Urinary bladder (tissue), 4 donors: ENCODE measurements around the gene NDUFC1. TPM values are rescaled to one million over a fixed set of nuclear protein-coding genes. Genes with fewer than 3 reads are reported as not detected.
"Not testable (repeated sequence)": the region's sequence is repeated elsewhere in the genome, so short reads cannot be mapped to it uniquely, and the experiment has no call there.

Source experiments
- DNase-seq: peaks from one replicate; pipeline ENCODE4 v3.0.0-alpha.2; 2015; ENCODE audit errors: extremely low spot score
- H3K27ac ChIP-seq: one replicate; pipeline ENCODE4 v1.5.1; 2013; ENCODE audit warnings: low read depth, mild to moderate bottlenecking, moderate library complexity
- H3K36me3 ChIP-seq: one replicate; pipeline ENCODE4 v1.6.1; 2013; ENCODE audit warnings: mild to moderate bottlenecking, moderate library complexity; ENCODE audit not compliant: insufficient read depth
- H3K4me1 ChIP-seq: one replicate; pipeline ENCODE4 v1.6.1; 2013; ENCODE audit warnings: mild to moderate bottlenecking, moderate library complexity; ENCODE audit not compliant: insufficient read depth
- H3K4me3 ChIP-seq: one replicate; pipeline ENCODE4 v1.5.1; 2013; ENCODE audit warnings: low read depth, low read length
- WGBS: extraction: QIAGEN DNeasy Blood & Tissue Kit; methylation state at CpG from one replicate; pipeline ENCODE4 v1.1.7; 2013; 5-methylcytosine and 5-hydroxymethylcytosine counted together
- polyA plus RNA-seq: library from polyadenylated mRNA; stranded (reverse); fragments of 200-250 nt; gene quantifications from one replicate; pipeline ENCODE4 v1.2.3, GENCODE V29; 2013
- total RNA-seq: library from RNA; depleted of rRNA; stranded (reverse); fragments of >200 nt; gene quantifications from one replicate; pipeline ENCODE4 v1.2.3, GENCODE V29; 2014
- donor health status: healthy with polysubstance abuse.
- donor health status: healthy.

NDUFC1 gene
- total and polyA plus RNA-seq, 2 donors = 43.6 to 74.7 TPM

DNA sequence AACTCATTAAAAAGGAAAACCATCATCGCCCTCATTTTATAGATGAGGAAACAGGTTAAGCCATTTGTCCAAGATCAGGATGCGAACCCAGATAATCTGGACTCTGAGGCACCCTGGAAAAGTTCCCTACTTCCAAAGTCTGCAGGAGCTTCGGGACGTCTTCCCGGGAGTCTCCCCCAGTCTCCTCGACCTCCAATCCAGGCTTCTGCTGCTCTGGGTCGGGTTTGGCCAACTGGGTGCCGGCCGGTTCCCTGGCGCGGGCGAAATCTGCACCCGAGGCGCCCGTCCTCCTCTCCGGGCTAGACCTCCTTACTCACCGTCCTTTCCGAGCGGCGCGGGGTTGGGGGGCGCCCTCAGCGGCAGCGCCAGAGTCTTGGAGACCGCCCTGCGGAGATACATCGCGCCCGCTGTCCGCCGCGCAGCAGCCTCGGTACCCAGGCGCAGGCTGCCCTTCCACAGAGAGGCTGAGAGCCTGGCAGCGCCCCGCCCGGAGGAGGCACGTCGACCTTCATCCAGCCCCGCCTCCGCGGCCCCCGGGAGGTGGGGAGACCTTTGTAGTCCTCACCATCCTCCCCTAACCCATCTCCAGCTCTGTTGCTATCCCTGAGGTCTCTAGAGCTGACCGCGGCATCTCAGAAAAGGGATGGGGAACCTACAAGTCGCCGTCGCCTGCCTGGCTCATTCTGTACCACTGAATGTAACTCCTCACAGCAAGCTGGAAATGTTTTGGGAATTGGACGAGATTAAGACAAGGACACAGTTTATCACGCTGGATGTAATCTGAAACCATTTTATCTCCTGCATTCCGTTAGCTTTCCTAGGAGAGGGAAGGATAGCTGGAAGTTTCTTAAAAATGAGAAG is 22.3 kb downstream of the NDUFC1 start, which contains the start of gene MGARP:
Gene MGARP (minus strand): TSS at position 466 of the 861 bp plus-strand sequence. CDS start 67 bp downstream, at position 399.
- Histone ChIP-seq H3K4me3 (peak within 1 kb of the TSS; percentile 30), H3K36me3 (no peaks in the 10 kb centered on the region), H3K4me1 (no peaks in the 10 kb centered on the region), H3K27ac (no peak within 1 kb of the TSS)
- DNase-seq = no peak
- 5% methylated on average over 51 of the region's 51 CpGs for WGBS

DNA sequence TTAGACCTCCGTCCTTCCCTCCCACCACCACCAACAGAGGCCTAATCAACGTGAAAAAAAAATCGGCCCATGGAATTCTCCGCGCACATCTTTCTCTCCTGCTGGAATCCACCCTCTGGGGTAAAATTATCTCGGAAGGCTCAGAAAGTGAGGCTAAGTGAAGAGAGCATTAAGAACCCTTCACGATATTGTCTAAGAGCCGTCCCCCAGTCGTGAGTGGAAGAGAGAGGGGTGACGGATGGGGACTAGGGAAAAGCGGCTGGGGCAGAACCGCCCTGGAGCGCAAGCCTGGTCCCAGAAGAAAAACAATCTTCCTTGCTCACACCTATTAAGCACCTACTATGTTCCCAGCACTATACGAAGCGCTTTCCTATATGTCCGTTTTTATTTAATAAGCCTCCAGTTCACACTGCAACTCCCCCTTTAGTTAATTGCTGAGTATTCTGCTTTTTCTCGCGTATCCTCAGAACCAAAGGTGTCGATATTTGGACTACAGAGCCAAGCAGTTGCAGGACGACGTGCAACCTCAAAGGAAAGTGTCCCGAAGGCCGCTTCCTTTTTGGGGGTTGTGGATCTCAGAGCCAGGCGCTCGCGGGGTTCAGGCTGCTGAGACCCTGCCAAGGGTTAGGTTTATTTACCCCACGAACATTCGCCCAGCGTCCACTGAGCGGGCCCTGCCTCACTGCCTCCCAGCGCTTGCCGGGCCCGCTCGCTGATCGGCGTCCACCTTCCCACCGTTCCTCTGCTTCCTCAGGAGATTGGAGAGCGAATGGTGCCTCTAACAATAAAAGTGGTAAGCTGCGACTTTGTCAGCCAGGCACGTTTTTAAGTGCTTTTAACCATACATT is 23.1 kb downstream of the NDUFC1 start:
- Histone ChIP-seq H3K4me1 (no peaks in the 10 kb centered on the region), H3K36me3 (no peaks in the 10 kb centered on the region), H3K4me3 (peak overlapping the region; percentile 30), H3K27ac (no peak overlapping the region)
- WGBS = 27% methylated on average over 40 of the region's 40 CpGs
- DNase-seq = no peak

DNA sequence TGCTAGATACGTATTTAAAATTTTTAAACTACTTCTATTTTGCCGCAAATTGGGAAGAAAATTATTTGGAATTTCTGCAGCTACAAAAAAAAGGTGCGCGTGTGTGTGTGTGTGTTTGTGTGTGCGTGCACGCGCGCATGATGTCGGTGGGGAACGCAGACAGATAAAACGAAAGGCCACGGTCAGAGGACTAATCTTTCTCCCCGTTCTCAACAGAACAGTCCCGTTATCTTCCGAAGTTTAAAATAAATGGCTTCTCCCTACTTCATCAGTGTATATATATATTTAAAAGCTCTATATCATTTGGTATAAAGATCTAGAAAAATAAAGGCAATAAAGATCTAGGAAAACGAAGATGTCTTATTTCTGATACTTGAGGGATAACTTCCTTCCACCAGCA is 23.8 kb downstream of the NDUFC1 start:
- 71% methylated on average over 16 of the region's 16 CpGs for WGBS
- DNase-seq = no peak
- no peak overlapping the region for H3K27ac ChIP-seq
- no peaks in the 10 kb centered on the region for H3K36me3 ChIP-seq
- H3K4me3 ChIP-seq = no peak overlapping the region
- H3K4me1 ChIP-seq = no peaks in the 10 kb centered on the region

DNA sequence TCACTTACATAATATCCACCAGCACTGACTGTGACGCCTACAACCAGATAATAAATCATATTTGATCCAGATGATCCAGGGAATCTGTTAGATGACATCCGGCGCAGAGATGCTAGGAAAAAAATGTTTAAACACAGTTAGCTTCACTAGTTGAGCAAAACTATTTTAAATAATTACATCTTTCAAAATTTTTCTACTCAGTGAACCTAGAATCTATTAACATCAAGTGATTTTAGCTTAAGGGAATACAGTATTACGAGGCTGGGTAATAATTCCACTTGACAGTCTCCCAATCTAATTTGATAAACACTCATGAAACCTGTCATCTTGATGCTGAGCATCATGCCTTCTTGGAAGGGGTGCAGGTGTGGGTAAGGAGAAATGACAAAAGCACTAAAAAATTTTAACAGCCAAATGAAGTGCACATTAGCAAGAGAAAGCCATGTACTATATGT is 27.0 kb downstream of the NDUFC1 start:
- 81% methylated on average over 4 of the region's 4 CpGs for WGBS
- H3K4me3 ChIP-seq = no peak overlapping the region
- no peak for DNase-seq
- no peaks in the 10 kb centered on the region for H3K4me1 ChIP-seq
- no peaks in the 10 kb centered on the region for H3K36me3 ChIP-seq
- H3K27ac ChIP-seq = no peak overlapping the region

DNA sequence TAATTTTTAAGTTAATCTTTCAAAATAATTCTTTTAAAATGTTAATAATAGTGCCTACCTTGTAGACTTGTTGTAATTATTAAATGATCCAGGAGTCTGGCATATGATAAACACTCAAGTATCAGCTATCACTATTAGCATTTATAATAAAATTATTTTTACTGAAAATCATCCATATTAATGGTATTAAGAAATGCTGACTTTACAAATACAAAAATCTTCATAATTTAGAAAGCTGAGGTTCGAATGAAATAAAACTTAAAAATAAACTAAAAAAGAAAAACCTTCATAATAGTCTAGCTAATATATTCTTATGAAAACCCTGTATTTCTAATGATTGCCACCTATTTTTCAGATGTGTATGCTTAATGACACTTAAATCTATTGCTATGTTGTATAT is 27.5 kb downstream of the NDUFC1 start:
- WGBS = 97% methylated on average over 1 of the region's 1 CpG
- Histone ChIP-seq H3K27ac (no peak overlapping the region), H3K4me3 (no peak overlapping the region), H3K36me3 (no peaks in the 10 kb centered on the region), H3K4me1 (no peaks in the 10 kb centered on the region)
- no peak for DNase-seq

DNA sequence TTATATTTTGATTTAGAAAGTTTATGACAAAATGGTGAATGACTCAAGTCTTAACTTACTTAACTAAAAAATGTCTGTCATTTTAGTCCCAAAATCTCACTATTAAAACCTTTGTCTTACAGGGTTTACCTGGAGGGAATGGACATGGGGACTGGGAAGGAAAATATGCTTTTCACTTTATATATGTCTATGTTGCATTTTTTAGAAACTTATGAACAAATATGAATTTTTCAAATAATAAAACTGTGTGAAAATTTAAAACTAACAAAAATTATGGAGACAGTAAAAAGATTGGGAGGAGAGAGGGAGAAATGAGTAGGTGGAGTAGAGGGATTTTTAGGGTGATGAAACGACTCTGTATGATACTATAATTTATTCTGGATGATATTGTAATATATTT is 28.4 kb downstream of the NDUFC1 start:
- DNase-seq = no peak
- H3K4me1 ChIP-seq = no peaks in the 10 kb centered on the region
- no peaks in the 10 kb centered on the region for H3K36me3 ChIP-seq
- H3K27ac ChIP-seq = no peak overlapping the region
- H3K4me3 ChIP-seq = no peak overlapping the region
- WGBS = 93% methylated on average over 1 of the region's 1 CpG

DNA sequence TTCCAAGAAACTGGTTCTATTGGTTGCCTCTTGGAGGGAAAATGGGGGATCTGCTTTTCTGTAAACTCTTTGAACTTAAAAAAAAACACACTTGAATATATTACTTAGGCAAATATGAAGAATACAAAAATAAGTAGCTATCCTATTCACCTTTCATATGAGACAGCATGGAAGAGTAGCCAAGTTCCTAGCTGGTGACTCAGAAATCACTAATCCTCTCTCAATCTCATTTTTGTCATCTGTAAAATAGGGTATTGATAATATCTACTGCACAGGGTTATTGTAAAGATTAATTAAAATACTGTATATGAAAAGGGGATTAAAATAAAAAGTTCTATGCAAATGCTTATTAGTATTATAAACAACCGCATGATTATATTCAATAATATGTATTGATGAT is 35.0 kb downstream of the NDUFC1 start:
- H3K4me1 ChIP-seq = no peaks in the 10 kb centered on the region
- 100% methylated on average over 1 of the region's 1 CpG for WGBS
- H3K27ac ChIP-seq = no peak overlapping the region
- H3K4me3 ChIP-seq = no peak overlapping the region
- H3K36me3 ChIP-seq = no peaks in the 10 kb centered on the region
- no peak for DNase-seq

DNA sequence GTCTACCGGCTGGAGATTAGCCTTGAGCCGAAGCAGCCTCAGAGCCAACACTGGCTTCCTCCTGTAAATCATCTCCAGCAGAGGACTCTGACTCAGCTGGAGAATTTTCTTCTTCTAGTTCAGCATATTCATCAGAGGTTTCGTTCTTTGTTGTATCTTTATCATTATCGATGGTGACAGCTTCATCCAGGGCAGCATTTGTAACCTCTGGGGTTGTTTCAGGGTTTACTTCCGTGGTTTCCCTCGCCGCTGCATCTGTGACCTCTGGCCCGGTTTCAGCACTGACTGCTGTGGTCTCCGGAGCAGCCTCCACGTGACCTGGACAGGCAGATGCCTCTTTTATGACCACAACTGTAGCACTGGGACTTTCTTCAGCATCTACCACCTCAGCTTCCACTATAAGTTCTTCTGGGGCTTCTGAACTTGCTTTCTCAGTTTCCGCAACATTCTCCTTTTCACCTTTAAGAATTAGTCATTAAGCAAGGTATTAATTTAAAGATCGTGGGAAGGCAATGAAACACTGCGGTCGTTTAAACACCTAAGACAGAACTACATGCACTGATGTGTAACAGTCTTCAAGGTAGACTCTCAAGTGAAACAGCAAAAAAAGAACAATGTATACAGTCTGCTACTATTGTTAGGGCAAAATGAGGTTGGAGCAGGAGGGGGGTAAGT is 35.6 kb downstream of the NDUFC1 start:
- WGBS = 15% methylated on average over 14 of the region's 14 CpGs
- DNase-seq = no peak

DNA sequence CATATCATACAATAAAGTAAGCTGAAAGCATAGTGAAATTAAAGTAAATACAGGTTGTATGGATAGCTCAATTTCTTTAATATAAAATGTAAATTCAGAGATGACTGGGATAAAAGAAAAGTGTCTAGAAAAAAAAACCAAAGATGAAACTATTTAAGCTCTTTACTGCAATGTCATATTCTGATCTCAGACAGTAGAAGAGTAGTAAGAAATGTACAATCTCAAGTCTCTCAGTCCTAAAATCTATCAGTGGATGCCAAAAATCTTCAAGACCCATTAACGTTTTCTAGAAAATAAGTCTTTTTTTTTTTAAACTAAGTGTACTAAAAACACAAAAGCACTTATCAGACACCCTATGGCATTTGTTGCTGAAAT is 36.1 kb downstream of the NDUFC1 start:
- 4% methylated on average over 1 of the region's 1 CpG for WGBS
- no peaks in the 10 kb centered on the region for H3K4me1 ChIP-seq
- no peak overlapping the region for H3K4me3 ChIP-seq
- no peak for DNase-seq
- H3K27ac ChIP-seq = no peak overlapping the region
- H3K36me3 ChIP-seq = no peaks in the 10 kb centered on the region

More for the DNA sequence above, 35.6 kb downstream of the NDUFC1 start:
- H3K27ac ChIP-seq = no peak overlapping the region
- no peak overlapping the region for H3K4me3 ChIP-seq
- no peaks in the 10 kb centered on the region for H3K4me1 ChIP-seq
- H3K36me3 ChIP-seq = no peaks in the 10 kb centered on the region

DNA sequence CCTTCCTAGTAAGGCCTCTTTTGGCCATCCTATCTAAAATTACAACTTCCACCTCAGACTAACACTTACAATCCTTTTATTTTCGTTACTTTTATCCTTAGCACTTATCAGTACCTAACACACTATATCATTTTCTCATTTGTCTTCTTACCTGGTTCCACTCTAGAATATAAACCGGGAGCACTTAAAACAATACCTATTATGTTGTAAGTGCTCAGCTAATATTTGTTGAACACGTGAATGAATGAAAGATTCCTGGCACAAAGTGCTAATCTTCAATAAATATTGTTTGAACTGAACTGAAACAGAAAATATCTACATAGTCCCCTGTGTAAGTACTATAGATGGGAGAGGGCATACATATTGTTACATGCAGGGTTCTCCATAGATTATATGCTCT is 36.6 kb downstream of the NDUFC1 start:
- no peaks in the 10 kb centered on the region for H3K4me1 ChIP-seq
- no peak overlapping the region for H3K4me3 ChIP-seq
- no peak for DNase-seq
- no peaks in the 10 kb centered on the region for H3K36me3 ChIP-seq
- no peak overlapping the region for H3K27ac ChIP-seq
- WGBS = 64% methylated on average over 3 of the region's 3 CpGs

DNA sequence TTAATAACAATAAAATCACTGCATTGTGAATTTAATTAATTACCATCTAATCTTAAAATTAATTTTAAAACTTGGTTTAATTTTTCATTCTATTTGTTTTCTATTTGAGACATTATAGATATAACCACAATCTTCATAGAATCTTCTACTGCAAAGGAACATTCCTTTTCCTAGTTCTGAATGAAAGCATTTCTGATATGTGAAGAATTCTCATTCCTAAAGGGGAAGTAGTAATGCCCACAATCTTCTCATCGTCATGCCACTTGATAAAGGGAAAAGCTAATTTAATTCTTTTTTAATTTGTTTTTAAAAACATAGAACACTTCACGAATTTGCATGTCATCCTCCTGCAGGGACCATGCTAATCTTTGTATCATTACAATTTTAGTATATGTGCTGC is 45.9 kb downstream of the NDUFC1 start:
- no peak for DNase-seq
- 36% methylated on average over 2 of the region's 2 CpGs for WGBS
- Histone ChIP-seq H3K36me3 (no peaks in the 10 kb centered on the region), H3K27ac (no peak overlapping the region), H3K4me3 (no peak overlapping the region), H3K4me1 (no peaks in the 10 kb centered on the region)

DNA sequence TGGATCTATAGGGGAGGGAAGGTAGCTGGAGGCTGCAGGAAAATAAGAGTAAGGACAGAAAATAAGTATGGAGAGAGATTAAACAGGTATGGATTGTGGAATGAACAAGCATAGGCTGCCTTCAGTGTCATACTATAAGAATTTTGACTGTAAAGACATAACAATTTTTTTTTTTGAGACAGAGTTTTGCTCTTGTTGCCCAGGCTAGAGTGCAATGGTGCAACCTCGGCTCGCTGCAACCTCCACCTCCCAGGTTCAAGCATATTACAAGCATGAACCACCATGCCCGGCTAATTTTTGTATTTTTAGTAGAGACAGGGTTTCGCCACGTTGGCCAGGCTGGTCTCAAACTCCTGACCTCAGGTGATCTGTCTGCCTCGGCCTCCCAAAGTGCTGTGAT is 46.7 kb downstream of the NDUFC1 start:
- H3K4me1 ChIP-seq, H3K27ac ChIP-seq, DNase-seq, H3K4me3 ChIP-seq, H3K36me3 ChIP-seq: not testable (repeated sequence)
- 95% methylated on average over 6 of the region's 6 CpGs for WGBS

DNA sequence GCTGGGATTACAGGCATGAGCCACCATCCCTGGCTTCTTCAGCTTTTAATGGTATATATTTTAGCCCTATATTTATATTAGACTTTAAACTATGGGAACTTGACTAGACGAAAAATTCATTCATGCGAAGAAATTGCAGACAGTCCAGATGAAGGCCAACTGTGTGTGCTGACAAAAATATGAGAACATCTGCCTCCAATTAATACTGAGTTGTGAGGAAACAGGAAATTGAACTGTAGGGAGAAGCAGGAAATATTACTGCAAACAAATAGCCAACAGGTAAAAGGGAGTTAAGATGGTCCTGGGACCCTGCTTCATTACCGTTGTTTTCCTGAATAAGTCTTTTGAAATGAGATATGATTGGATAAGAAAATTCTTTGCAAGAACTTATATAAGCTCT is 48.6 kb downstream of the NDUFC1 start:
- H3K36me3 ChIP-seq = no peaks in the 10 kb centered on the region
- no peak overlapping the region for H3K27ac ChIP-seq
- no peak overlapping the region for H3K4me3 ChIP-seq
- WGBS = 82% methylated on average over 3 of the region's 3 CpGs
- DNase-seq = no peak
- no peaks in the 10 kb centered on the region for H3K4me1 ChIP-seq
